H1 (cell line): ENCODE data around the gene IL3. TPM values are rescaled to one million over a fixed set of nuclear protein-coding genes. Genes with fewer than 3 reads are reported as not detected.

Experiments
- CTCF ChIA-PET: fragments of 300-600 bp; sonication (Branson Sonifier 250); formaldehyde crosslinking; loops from one replicate; lab custom pipeline; 2021; ENCODE audit not compliant: partially characterized antibody; lab: Charles Lee
- POLR2A ChIA-PET: fragments of 300-600 bp; sonication (Branson Sonifier 250); formaldehyde crosslinking; loops from one replicate; lab custom pipeline; 2021; ENCODE audit warnings: inconsistent platforms; ENCODE audit not compliant: partially characterized antibody; lab: Charles Lee
- DNase-seq, 2 experiments: peaks; one replicate each; pipeline versions ENCODE4 v3.0.0 to v3.0.0-alpha.2; 2010 to 2022; ENCODE audit warnings: low spot score in 2 of 2, low read depth in 1 of 2, mixed read lengths in 1 of 2
- FAIRE-seq: peaks from 2 replicates; lab custom pipeline; 2011; peaks lifted over from hg19 to GRCh38; lab: Jason Lieb, UNC
- H2AFZ ChIP-seq: 2 replicates; pipeline ENCODE4 v1.8.1; 2012; ENCODE audit warnings: low read length, inconsistent platforms
- H2AK5ac ChIP-seq: 2 replicates; pipeline ENCODE4 v1.6.1; 2013; ENCODE audit warnings: low read depth, low read length
- H2BK120ac ChIP-seq: replicated peaks from 2 replicates; pipeline ENCODE3; 2013; ENCODE audit warnings: low read depth, low read length, inconsistent platforms
- H2BK12ac ChIP-seq: 2 replicates; pipeline ENCODE4 v1.6.1; 2013; ENCODE audit warnings: low read depth, low read length
- H2BK15ac ChIP-seq: 2 replicates; pipeline ENCODE4 v1.6.1; 2013; ENCODE audit warnings: low read length
- H2BK20ac ChIP-seq: 2 replicates; pipeline ENCODE4 v1.6.1; 2013; ENCODE audit warnings: low read length
- H2BK5ac ChIP-seq: 2 replicates; pipeline ENCODE4 v1.6.1; 2013; ENCODE audit warnings: low read depth, low read length
- H3K14ac ChIP-seq: 2 replicates; pipeline ENCODE4 v1.6.1; 2013; ENCODE audit warnings: inconsistent platforms; ENCODE audit not compliant: insufficient read length
- H3K18ac ChIP-seq: 2 replicates; pipeline ENCODE4 v1.6.1; 2013; ENCODE audit warnings: low read length; ENCODE audit errors: extremely low read depth
- H3K23ac ChIP-seq: 2 replicates; pipeline ENCODE4 v1.6.1; 2013; ENCODE audit warnings: inconsistent platforms; ENCODE audit not compliant: insufficient read length
- H3K23me2 ChIP-seq: 2 replicates; pipeline ENCODE4 v1.6.1; 2013; ENCODE audit warnings: low read depth, low read length
- H3K27ac ChIP-seq: 2 replicates; pipeline ENCODE4 v1.6.1; 2011; ENCODE audit warnings: low read depth, low read length, inconsistent platforms
- H3K27me3 ChIP-seq, 4 experiments: replicated peaks in 1 of 4; 1 replicate in 1 of 4; 2 replicates in 3 of 4; pipeline versions ENCODE4 v1.6.1 to v1.8.1; 2011 to 2013; ENCODE audit warnings: low read length in 3 of 4, mild to moderate bottlenecking in 3 of 4, inconsistent platforms in 2 of 4, mixed read lengths in 2 of 4, moderate library complexity in 1 of 4; ENCODE audit not compliant: control insufficient read depth in 3 of 4, insufficient read depth in 3 of 4; ENCODE audit errors: extremely low read depth in 1 of 4
- H3K36me3 ChIP-seq, 4 experiments: 2 replicates each; pipeline versions ENCODE4 v1.6.1 to v1.8.1; 2011 to 2013; ENCODE audit warnings: mild to moderate bottlenecking in 4 of 4, low read length in 3 of 4, moderate library complexity in 2 of 4, control low read depth in 1 of 4, inconsistent platforms in 1 of 4; ENCODE audit not compliant: insufficient read depth in 4 of 4, control insufficient read depth in 2 of 4
- H3K4ac ChIP-seq: replicated peaks from 2 replicates; pipeline ENCODE3; 2013; ENCODE audit warnings: low read length, low read depth, mixed read lengths, inconsistent platforms; ENCODE audit not compliant: insufficient read length
- H3K4me1 ChIP-seq, 4 experiments: replicated peaks in 1 of 4; 1 replicate in 1 of 4; 2 replicates in 3 of 4; pipeline versions ENCODE4 v1.6.1 to v1.8.1; 2011 to 2013; ENCODE audit warnings: low read length in 3 of 4, inconsistent platforms in 2 of 4, mixed read lengths in 1 of 4; ENCODE audit not compliant: insufficient read depth in 4 of 4, control insufficient read depth in 3 of 4
- H3K4me2 ChIP-seq, 2 experiments: 2 replicates each; pipeline versions ENCODE4 v1.6.1 to v1.8.1; 2011 to 2013; ENCODE audit warnings: low read depth in 2 of 2, low read length in 2 of 2, control low read depth in 1 of 2, inconsistent platforms in 1 of 2, mild to moderate bottlenecking in 1 of 2; ENCODE audit not compliant: insufficient read depth in 1 of 2
- H3K4me3 ChIP-seq, 4 experiments: fragments of 200-600, 300-600 bp in 1 of 4; sonication (generic), shearing (Covaris generic), sonication (Bioruptor Twin) in 1 of 4; 2 replicates each; pipeline versions ENCODE4 v1.5.1 to v1.8.1; 2011 to 2016; ENCODE audit warnings: low read length in 4 of 4, low read depth in 3 of 4, control low read depth in 2 of 4, inconsistent platforms in 2 of 4, mild to moderate bottlenecking in 2 of 4, mixed read lengths in 1 of 4, moderate library complexity in 1 of 4; ENCODE audit not compliant: insufficient read depth in 2 of 4; ENCODE audit errors: extremely low read depth in 1 of 4
- H3K56ac ChIP-seq: replicated peaks from 2 replicates; pipeline ENCODE3; 2013; ENCODE audit warnings: low read depth, mild to moderate bottlenecking, mixed read lengths, low read length, inconsistent platforms; ENCODE audit not compliant: insufficient read length
- H3K79me1 ChIP-seq: 2 replicates; pipeline ENCODE4 v1.6.1; 2013; ENCODE audit warnings: low read depth, low read length, control low read depth
- H3K79me2 ChIP-seq, 2 experiments: 2 replicates each; pipeline versions ENCODE4 v1.6.1 to v1.8.1; 2012 to 2013; ENCODE audit warnings: low read length in 2 of 2, mild to moderate bottlenecking in 2 of 2, inconsistent platforms in 1 of 2; ENCODE audit not compliant: insufficient read depth in 2 of 2, control insufficient read depth in 1 of 2
- H3K9ac ChIP-seq, 4 experiments: replicated peaks in 1 of 4; 1 replicate in 1 of 4; 2 replicates in 3 of 4; pipeline versions ENCODE4 v1.6.1 to v1.8.1; 2011 to 2013; ENCODE audit warnings: low read depth in 3 of 4, low read length in 3 of 4, control low read depth in 2 of 4, mild to moderate bottlenecking in 2 of 4, moderate library complexity in 2 of 4, inconsistent platforms in 1 of 4; ENCODE audit errors: extremely low read depth in 1 of 4
- H3K9me3 ChIP-seq, 2 experiments: 2 replicates each; pipeline versions ENCODE4 v1.6.1 to v1.8.1; 2012 to 2013; ENCODE audit warnings: mild to moderate bottlenecking in 2 of 2, moderate library complexity in 2 of 2, control low read depth in 1 of 2, inconsistent platforms in 1 of 2, low read depth in 1 of 2, low read length in 1 of 2, mixed read lengths in 1 of 2; ENCODE audit not compliant: insufficient read depth in 2 of 2
- H4K20me1 ChIP-seq, 2 experiments: replicated peaks in 1 of 2; 2 replicates each; pipeline versions ENCODE3 to v1.8.1; 2011 to 2013; ENCODE audit warnings: inconsistent platforms in 2 of 2, low read length in 2 of 2, mild to moderate bottlenecking in 1 of 2; ENCODE audit not compliant: insufficient read depth in 2 of 2, control insufficient read depth in 1 of 2
- H4K5ac ChIP-seq: 2 replicates; pipeline ENCODE4 v1.6.1; 2013; ENCODE audit warnings: low read length, low read depth, mixed read lengths, inconsistent platforms; ENCODE audit not compliant: insufficient read length
- H4K8ac ChIP-seq: 2 replicates; pipeline ENCODE4 v1.8.0; 2013; ENCODE audit warnings: mild to moderate bottlenecking, moderate library complexity, low read length, inconsistent platforms; ENCODE audit not compliant: insufficient read depth; ENCODE audit errors: extremely low read depth
- H4K91ac ChIP-seq: replicated peaks from 2 replicates; pipeline ENCODE3; 2013; ENCODE audit warnings: low read length, mixed read lengths, inconsistent platforms; ENCODE audit not compliant: insufficient read length
- ZNF274 ChIP-seq: IDR thresholded peaks from 2 replicates; pipeline ENCODE4 v1.7.0; 2012; ENCODE audit warnings: low read length, borderline replicate concordance; ENCODE audit errors: extremely low read depth
- whole genome bisulfite sequencing, 2 experiments: shearing (Covaris generic) in 1 of 2; methylation state at CpG; one replicate each; pipeline versions ENCODE4 v1.1.6 to v1.1.7; 2013 to 2015; ENCODE audit warnings: low lambda C conversion rate in 2 of 2, mixed read lengths in 2 of 2, inconsistent platforms in 1 of 2, low coverage in 1 of 2, missing lambda C conversion rate in 1 of 2; ENCODE audit not compliant: insufficient replicate concordance in 2 of 2, insufficient coverage in 1 of 2, insufficient read length in 1 of 2; ENCODE audit errors: extremely low coverage in 1 of 2, missing lambda C conversion rate in 1 of 2; 5-methylcytosine and 5-hydroxymethylcytosine counted together
- polyA plus RNA-seq, 7 experiments: library from polyadenylated mRNA; depleted of rRNA in 3 of 7; stranded (reverse) in 5 of 7; unstranded in 2 of 7; fragments of >200 nt in 5 of 7; fragments of 200-250 nt in 2 of 7; gene quantifications; 1 replicate in 5 of 7; 2 replicates in 1 of 7; 4 replicates in 1 of 7; pipeline versions ENCODE4 v1.2.1 to v1.2.3, GENCODE V29; 2011 to 2013; ENCODE audit warnings: missing spikeins in 2 of 7, mixed read lengths in 2 of 7
- total RNA-seq: library from RNA; stranded (reverse); fragmentation: NEBNext Ultra II Directional; extraction: Animal tissue kit (Norgen Biotek cat#: 25700); gene quantifications from 2 replicates; pipeline ENCODE4 v1.2.1, GENCODE V29; 2021

Gene IL3
- total and polyA plus RNA-seq, 2 of the 8 experiments (the other 6 are each of a cell fraction or from before 2014, with no cell fraction given) = not detected

DNA sequence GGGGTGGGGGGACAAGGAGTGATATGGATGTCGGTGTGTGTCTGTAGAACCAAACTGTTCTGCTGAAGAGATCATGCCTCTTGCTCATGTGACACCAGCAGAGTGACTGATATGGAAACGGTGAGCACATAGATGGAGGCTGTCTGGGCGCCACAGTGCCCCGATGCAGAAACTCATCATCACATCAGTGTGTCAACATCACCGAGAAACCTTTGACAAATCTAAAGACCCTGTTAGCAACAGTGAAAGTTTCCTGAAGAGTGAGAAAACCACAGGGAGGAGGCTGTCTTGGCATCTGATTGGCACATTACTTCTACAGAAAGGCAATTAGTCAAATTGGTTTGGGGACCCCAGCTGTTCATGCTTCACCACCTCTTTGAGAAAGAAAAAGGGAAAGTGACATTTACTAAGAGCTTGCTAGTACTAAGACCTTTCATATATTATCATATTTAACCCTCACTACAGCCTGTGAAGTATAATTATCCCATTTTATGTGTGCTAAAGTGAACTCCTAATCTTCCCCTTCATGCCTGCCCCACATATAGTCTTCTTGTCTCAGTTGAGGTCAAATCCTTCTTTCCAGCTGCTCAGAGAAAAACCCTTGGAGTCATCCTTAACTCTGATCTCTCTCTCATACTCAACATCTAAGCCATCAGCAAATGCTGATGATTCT is 38.8 kb downstream of the IL3 start:
- no peak for FAIRE-seq
- no peak for TF ChIP-seq ZNF274
- TF ChIP-seq, all 59 proteins: peak for 0
- POLR2A ChIA-PET = no interaction called here
- no peaks in the 10 kb centered on the region for H3K9me3 ChIP-seq
- CTCF ChIA-PET = interaction anchor here (1.1 kb wide), 1 partner anchor 18 kb away, joined by 3 read pairs; no protein-coding TSS in a partner anchor
- H2BK120ac ChIP-seq = no peak overlapping the region
- no peak overlapping the region for H2AK5ac ChIP-seq
- H3K56ac ChIP-seq = no peak overlapping the region
- H3K36me3 ChIP-seq = no peaks in the 10 kb centered on the region
- H2BK12ac ChIP-seq = no peak overlapping the region
- H2BK20ac ChIP-seq = no peak overlapping the region
- H3K14ac ChIP-seq = no peak overlapping the region
- no peak overlapping the region for H3K27ac ChIP-seq
- H3K4me3 ChIP-seq = no peak overlapping the region
- H3K4me2 ChIP-seq = no peak overlapping the region
- no peak overlapping the region for H2AFZ ChIP-seq
- H3K4ac ChIP-seq = no peak overlapping the region
- no peak overlapping the region for H3K9ac ChIP-seq
- H2BK15ac ChIP-seq = no peak overlapping the region
- H2BK5ac ChIP-seq = no peak overlapping the region
- DNase-seq = no peak
- no peaks in the 10 kb centered on the region for H3K4me1 ChIP-seq
- H4K20me1 ChIP-seq = no peaks in the 10 kb centered on the region
- no peak overlapping the region for H3K23ac ChIP-seq
- 89% methylated on average over 5 of the region's 5 CpGs; no CpG with 5 or more reads in 1 of the 2 experiments for WGBS, 2 experiments
- no peaks in the 10 kb centered on the region for H3K23me2 ChIP-seq
- no peaks in the 10 kb centered on the region for H3K79me1 ChIP-seq
- no peak overlapping the region for H4K5ac ChIP-seq
- no peaks in the 10 kb centered on the region for H3K79me2 ChIP-seq
- H3K18ac ChIP-seq = no peak overlapping the region
- H3K27me3 ChIP-seq = no peaks in the 10 kb centered on the region
- no peak overlapping the region for H4K8ac ChIP-seq
- H4K91ac ChIP-seq = no peak overlapping the region
